K562 (cell line): ENCODE results near the gene SLC17A2. TPM values are rescaled to one million over a fixed set of nuclear protein-coding genes. Genes with fewer than 3 reads are reported as not detected.
A peak's percentile ranks its signal among the peaks of the same experiment; 100 is the strongest.

Experiments used
- ATAC-seq: fragments of 200-7000 bp; cut with Tn5 transposase; 3 replicates; pipeline ENCODE4 v1.9.1; 2020; ENCODE audit warnings: moderate library complexity
- BruUV-seq: library from RNA; stranded (reverse); fragments of 400-500 nt; replicated peaks from 2 replicates; lab custom pipeline; 2021; lab: Mats Ljungman, UMichigan
- CTCF ChIA-PET: fragments of 300-600 bp; formaldehyde crosslinking; extraction: SDS; loops from one replicate; lab custom pipeline; 2021; ENCODE audit warnings: low intra/inter-chr PET ratio; lab: Yijun Ruan, JAX
- POLR2A ChIA-PET: fragments of 300-600, 350-650 bp; sonication (Branson Sonifier 250); formaldehyde crosslinking; extraction: SDS; loops from one replicate; lab custom pipeline; 2021; ENCODE audit warnings: antibody characterized with exemption, inconsistent platforms; lab: Yijun Ruan, JAX
- DNase-seq, 4 experiments: peaks; one replicate each; pipeline versions ENCODE4 v3.0.0 to v3.0.0-alpha.2; 2011 to 2018; ENCODE audit warnings: low spot score in 3 of 4, mixed read lengths in 3 of 4; ENCODE audit errors: extremely low read depth in 1 of 4
- FAIRE-seq: peaks from 2 replicates; lab custom pipeline; 2011; peaks lifted over from hg19 to GRCh38; lab: Jason Lieb, UNC
- H2AFZ ChIP-seq: 2 replicates; pipeline ENCODE4 v1.6.0; 2011; ENCODE audit warnings: low read depth, low read length, control low read depth, inconsistent platforms
- H3K27ac ChIP-seq: fragments of 200-600 bp; 3 replicates; pipeline ENCODE4 v1.8.0; 2011; ENCODE audit warnings: low read depth, mild to moderate bottlenecking, control low read depth, inconsistent platforms, low read length, moderate library complexity, mixed read lengths; ENCODE audit errors: extremely low read depth
- H3K27me3 ChIP-seq, 2 experiments: fragments of 300-600 bp in 1 of 2; 2 replicates in 1 of 2; 3 replicates in 1 of 2; pipeline versions ENCODE4 v1.6.0 to v1.8.0; 2011; ENCODE audit warnings: inconsistent platforms in 2 of 2, low read length in 2 of 2, mild to moderate bottlenecking in 1 of 2, mixed read lengths in 1 of 2, moderate library complexity in 1 of 2; ENCODE audit not compliant: control insufficient read depth in 2 of 2, insufficient read depth in 2 of 2
- H3K36me3 ChIP-seq: fragments of 300-600 bp; 3 replicates; pipeline ENCODE4 v1.8.0; 2011; ENCODE audit warnings: mild to moderate bottlenecking, low read length, inconsistent platforms; ENCODE audit not compliant: control insufficient read depth, insufficient read depth
- H3K4me1 ChIP-seq, 2 experiments: fragments of 200-600 bp in 1 of 2; replicated peaks in 1 of 2; 2 replicates in 1 of 2; 3 replicates in 1 of 2; pipeline versions ENCODE4 v1.5.1 to v1.8.0; 2011; ENCODE audit warnings: inconsistent platforms in 2 of 2, low read length in 2 of 2, mild to moderate bottlenecking in 1 of 2, mixed read lengths in 1 of 2, moderate library complexity in 1 of 2; ENCODE audit not compliant: control insufficient read depth in 2 of 2, insufficient read depth in 2 of 2
- H3K4me2 ChIP-seq: 2 replicates; pipeline ENCODE4 v1.6.1; 2011; ENCODE audit warnings: low read length, control low read depth, inconsistent platforms, mixed read lengths; ENCODE audit not compliant: insufficient read depth
- H3K4me3 ChIP-seq: fragments of 200-600 bp; sonication (generic), shearing (Covaris generic); 2 replicates; pipeline ENCODE4 v1.5.1; 2016; ENCODE audit warnings: control low read depth, inconsistent platforms
- H3K79me2 ChIP-seq: fragments of 200-600 bp; 3 replicates; pipeline ENCODE4 v1.8.0; 2011; ENCODE audit warnings: low read length, inconsistent platforms; ENCODE audit not compliant: control insufficient read depth, insufficient read depth
- H3K9ac ChIP-seq, 2 experiments: 2 replicates each; pipeline versions ENCODE4 v1.6.0 to v1.6.1; 2011; ENCODE audit warnings: low read depth in 2 of 2, low read length in 2 of 2, control low read depth in 1 of 2, inconsistent platforms in 1 of 2, mild to moderate bottlenecking in 1 of 2, mixed read lengths in 1 of 2; ENCODE audit not compliant: insufficient read depth in 1 of 2
- H3K9me1 ChIP-seq: one replicate; pipeline ENCODE4 v1.6.0; 2011; ENCODE audit warnings: inconsistent platforms, mild to moderate bottlenecking, low read length, moderate library complexity; ENCODE audit not compliant: control insufficient read depth, insufficient read depth
- H3K9me3 ChIP-seq: replicated peaks from 2 replicates; pipeline ENCODE4 v1.5.1; 2011; ENCODE audit warnings: low read depth, low read length, inconsistent platforms; ENCODE audit not compliant: control insufficient read depth, insufficient read depth
- H4K20me1 ChIP-seq: replicated peaks from 2 replicates; pipeline ENCODE4 v1.6.1; 2011; ENCODE audit warnings: low read length, inconsistent platforms, mixed read lengths; ENCODE audit not compliant: control insufficient read depth, insufficient read depth
- FOXK1 ChIP-seq: sonication (generic); formaldehyde crosslinking; IDR thresholded peaks from 2 replicates; pipeline ENCODE4 v1.8.0; 2022; ENCODE audit warnings: missing genetic modification reagents, mild to moderate bottlenecking, borderline replicate concordance
- HDAC3 ChIP-seq: fragments of 450-650 bp; IDR thresholded peaks from 2 replicates; pipeline ENCODE4 v1.6.1; 2018; ENCODE audit warnings: borderline replicate concordance, mild to moderate bottlenecking, moderate library complexity; ENCODE audit not compliant: partially characterized antibody
- L3MBTL2 ChIP-seq: fragments of 450-650 bp; IDR thresholded peaks from 2 replicates; pipeline ENCODE4 v1.6.1; 2016; ENCODE audit warnings: mild to moderate bottlenecking, moderate library complexity
- NR2C2 ChIP-seq, 2 experiments: fragments of 200-800 bp in 1 of 2; sonication (Bioruptor generic) in 1 of 2; sonication (generic) in 1 of 2; formaldehyde crosslinking in 1 of 2; IDR thresholded peaks; 2 replicates each; pipeline versions ENCODE4 v1.6.1 to v1.8.0; 2016 to 2022; ENCODE audit warnings: mild to moderate bottlenecking in 1 of 2, missing compliant biosample characterization in 1 of 2, missing genetic modification characterization in 1 of 2, missing genetic modification reagents in 1 of 2
- NRF1 ChIP-seq, 2 experiments: fragments of 450-650 bp; IDR thresholded peaks in 1 of 2; conservative IDR thresholded peaks in 1 of 2; 2 replicates each; pipeline ENCODE4 v1.6.1; 2014; ENCODE audit warnings: mild to moderate bottlenecking in 2 of 2
- RFX7 ChIP-seq: fragments of 250-450 bp; sonication (Bioruptor Pico); IDR thresholded peaks from 2 replicates; pipeline ENCODE4 v1.5.1; 2021; ENCODE audit warnings: mild to moderate bottlenecking
- ZNF140 ChIP-seq: fragments of 250-450 bp; sonication (Bioruptor Pico); IDR thresholded peaks from 2 replicates; pipeline ENCODE4 v1.8.0; 2021; ENCODE audit warnings: moderate library complexity, mild to moderate bottlenecking, inconsistent platforms
- ZNF384 ChIP-seq: IDR thresholded peaks from 2 replicates; pipeline ENCODE4 v1.6.1; 2012; ENCODE audit warnings: low read depth, low read length, improper control_type of control experiment
- ZNF444 ChIP-seq: fragments of 250-450 bp; sonication (Bioruptor Pico); IDR thresholded peaks from 2 replicates; pipeline ENCODE4 v1.4.0; 2020; ENCODE audit warnings: mild to moderate bottlenecking, moderate library complexity
- ZNF639 ChIP-seq, 2 experiments: fragments of 200-800 bp in 1 of 2; sonication (Bioruptor generic) in 1 of 2; sonication (generic) in 1 of 2; formaldehyde crosslinking in 1 of 2; IDR thresholded peaks in 1 of 2; conservative IDR thresholded peaks in 1 of 2; 2 replicates each; pipeline versions ENCODE4 v1.5.0 to v1.6.1; 2016 to 2020; ENCODE audit warnings: missing compliant biosample characterization in 1 of 2, missing genetic modification characterization in 1 of 2, missing genetic modification reagents in 1 of 2
- ZNF695 ChIP-seq: fragments of 450-650 bp; formaldehyde crosslinking; IDR thresholded peaks from 2 replicates; pipeline ENCODE4 v1.4.0; 2020; ENCODE audit warnings: mild to moderate bottlenecking, moderate library complexity
- WGBS: fragments of 100-300 bp; shearing (Covaris generic); methylation state at CpG from one replicate; pipeline ENCODE4 v1.1.6; 2016; ENCODE audit warnings: low coverage, mixed read lengths; ENCODE audit not compliant: insufficient coverage; ENCODE audit errors: missing lambda C conversion rate; 5-methylcytosine and 5-hydroxymethylcytosine counted together
- in situ Hi-C: fragments of 300-500 bp; cut with MboI; formaldehyde crosslinking; loops from 4 replicates; pipeline ENCODE4 v1.15.0; 2018; ENCODE audit warnings: inconsistent platforms, mixed read lengths
- intact Hi-C: fragments of 100-400 bp; cut with micrococcal nuclease; formaldehyde crosslinking; loops from 2 replicates; pipeline ENCODE4 v1.14.2; 2022
- polyA plus RNA-seq, 8 experiments: library from polyadenylated mRNA; depleted of rRNA in 4 of 8; stranded (reverse) in 5 of 8; unstranded in 3 of 8; fragments of >200 nt; fragmentation: Nextera tagmentation in 2 of 8; fragmentation: Illumina TruSeq in 1 of 8; extraction: Ambion mirVana in 2 of 8; extraction: Trizol in 1 of 8; gene quantifications; 2 replicates each; pipeline versions ENCODE4 v1.2.1 to v1.2.3, GENCODE V29; 2011 to 2014; ENCODE audit warnings: inconsistent platforms in 1 of 8, missing spikeins in 1 of 8
- total RNA-seq, 7 experiments: library from RNA; depleted of rRNA in 6 of 7; stranded (reverse); fragments of >200 nt in 6 of 7; fragmentation: Illumina TruSeq in 2 of 7; extraction: Trizol in 2 of 7; gene quantifications; 2 replicates each; pipeline versions ENCODE4 v1.2.1 to v1.2.3, GENCODE V29; 2011 to 2021; ENCODE audit warnings: low replicate concordance in 1 of 7
- TF ChIP-seq, protein P1 (sequence below): sonication (generic); formaldehyde crosslinking; IDR thresholded peaks from 2 replicates; pipeline ENCODE4 v1.8.0; 2022; ENCODE audit warnings: mild to moderate bottlenecking, missing genetic modification reagents
- TF ChIP-seq, protein P2 (sequence below): fragments of 450-650 bp; formaldehyde crosslinking; IDR thresholded peaks from 2 replicates; pipeline ENCODE4 v1.4.0; 2020; ENCODE audit warnings: mild to moderate bottlenecking, mixed read lengths
- TF ChIP-seq, protein P3 (sequence below): fragments of 250-450 bp; sonication (Bioruptor Pico); IDR thresholded peaks from 2 replicates; pipeline ENCODE4 v1.5.0; 2021; ENCODE audit warnings: mild to moderate bottlenecking, borderline replicate concordance

Gene SLC17A2
- total and polyA plus RNA-seq, 9 of the 15 experiments (the other 6 are each of a cell fraction or from before 2014, with no cell fraction given): not detected

GRCh38 chr6:25875926-25876602, 54.4 kb downstream of the SLC17A2 start:
- CTCF ChIA-PET: no interaction called here
- POLR2A ChIA-PET: interaction anchor here (0.6 to 1.8 kb wide), 2 partner anchors 70 to 150 kb away, joined by 3 to 4 read pairs; no protein-coding TSS in a partner anchor
- H4K20me1 ChIP-seq: no peaks in the 10 kb centered on the region
- H3K4me1 ChIP-seq: no peaks in the 10 kb centered on the region; a peak in 2 of 5 replicates
- in situ Hi-C loops (no loop called here), intact Hi-C loops (no loop called here)
- DNase-seq (no peak), ATAC-seq (no peak), FAIRE-seq (no peak)
- H3K9me3 ChIP-seq: no peaks in the 10 kb centered on the region
- no peaks in the 10 kb centered on the region for H3K9me1 ChIP-seq
- no peak overlapping the region for H3K9ac ChIP-seq
- WGBS: 17% methylated on average over 3 of the region's 3 CpGs
- no peak overlapping the region for H2AFZ ChIP-seq
- no peak overlapping the region for H3K4me2 ChIP-seq
- H3K27me3 ChIP-seq: no peaks in the 10 kb centered on the region
- BruUV-seq: no TSS peak
- H3K36me3 ChIP-seq: no peaks in the 10 kb centered on the region
- no peak overlapping the region for H3K4me3 ChIP-seq
- H3K27ac ChIP-seq: no peak overlapping the region
- H3K79me2 ChIP-seq: no peaks in the 10 kb centered on the region
- TF ChIP-seq, protein P1, sequence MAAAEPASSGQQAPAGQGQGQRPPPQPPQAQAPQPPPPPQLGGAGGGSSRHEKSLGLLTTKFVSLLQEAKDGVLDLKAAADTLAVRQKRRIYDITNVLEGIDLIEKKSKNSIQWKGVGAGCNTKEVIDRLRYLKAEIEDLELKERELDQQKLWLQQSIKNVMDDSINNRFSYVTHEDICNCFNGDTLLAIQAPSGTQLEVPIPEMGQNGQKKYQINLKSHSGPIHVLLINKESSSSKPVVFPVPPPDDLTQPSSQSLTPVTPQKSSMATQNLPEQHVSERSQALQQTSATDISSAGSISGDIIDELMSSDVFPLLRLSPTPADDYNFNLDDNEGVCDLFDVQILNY: no peak
- 0 out of 2 replicates have a peak, but pooled peaks have one; percentile 21 for TF ChIP-seq ZNF384
- no peak for TF ChIP-seq ZNF444
- TF ChIP-seq HDAC3: no peak
- TF ChIP-seq ZNF695 (CRISPR knock-in tag): no peak
- TF ChIP-seq, protein P2, sequence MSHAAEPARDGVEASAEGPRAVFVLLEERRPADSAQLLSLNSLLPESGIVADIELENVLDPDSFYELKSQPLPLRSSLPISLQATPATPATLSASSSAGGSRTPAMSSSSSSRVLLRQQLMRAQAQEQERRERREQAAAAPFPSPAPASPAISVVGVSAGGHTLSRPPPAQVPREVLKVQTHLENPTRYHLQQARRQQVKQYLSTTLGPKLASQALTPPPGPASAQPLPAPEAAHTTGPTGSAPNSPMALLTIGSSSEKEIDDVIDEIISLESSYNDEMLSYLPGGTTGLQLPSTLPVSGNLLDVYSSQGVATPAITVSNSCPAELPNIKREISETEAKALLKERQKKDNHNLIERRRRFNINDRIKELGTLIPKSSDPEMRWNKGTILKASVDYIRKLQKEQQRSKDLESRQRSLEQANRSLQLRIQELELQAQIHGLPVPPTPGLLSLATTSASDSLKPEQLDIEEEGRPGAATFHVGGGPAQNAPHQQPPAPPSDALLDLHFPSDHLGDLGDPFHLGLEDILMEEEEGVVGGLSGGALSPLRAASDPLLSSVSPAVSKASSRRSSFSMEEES (CRISPR knock-in tag): peak; percentile 93
- TF ChIP-seq L3MBTL2: peak; percentile 58; the same call in 1 of the 2 replicates
- TF ChIP-seq, protein P3, sequence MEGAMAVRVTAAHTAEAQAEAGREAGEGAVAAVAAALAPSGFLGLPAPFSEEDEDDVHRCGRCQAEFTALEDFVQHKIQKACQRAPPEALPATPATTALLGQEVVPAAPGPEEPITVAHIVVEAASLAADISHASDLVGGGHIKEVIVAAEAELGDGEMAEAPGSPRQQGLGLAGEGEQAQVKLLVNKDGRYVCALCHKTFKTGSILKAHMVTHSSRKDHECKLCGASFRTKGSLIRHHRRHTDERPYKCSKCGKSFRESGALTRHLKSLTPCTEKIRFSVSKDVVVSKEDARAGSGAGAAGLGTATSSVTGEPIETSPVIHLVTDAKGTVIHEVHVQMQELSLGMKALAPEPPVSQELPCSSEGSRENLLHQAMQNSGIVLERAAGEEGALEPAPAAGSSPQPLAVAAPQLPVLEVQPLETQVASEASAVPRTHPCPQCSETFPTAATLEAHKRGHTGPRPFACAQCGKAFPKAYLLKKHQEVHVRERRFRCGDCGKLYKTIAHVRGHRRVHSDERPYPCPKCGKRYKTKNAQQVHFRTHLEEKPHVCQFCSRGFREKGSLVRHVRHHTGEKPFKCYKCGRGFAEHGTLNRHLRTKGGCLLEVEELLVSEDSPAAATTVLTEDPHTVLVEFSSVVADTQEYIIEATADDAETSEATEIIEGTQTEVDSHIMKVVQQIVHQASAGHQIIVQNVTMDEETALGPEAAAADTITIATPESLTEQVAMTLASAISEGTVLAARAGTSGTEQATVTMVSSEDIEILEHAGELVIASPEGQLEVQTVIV (CRISPR knock-in tag): no peak
- no peak for TF ChIP-seq NR2C2 (CRISPR knock-in tag; IDR thresholded peaks at IDR 0.05)
- peak; percentile 11; the same call in 1 of the 2 replicates for TF ChIP-seq NR2C2 (tag; IDR thresholded peaks at IDR 0.05)
- 0 out of 4 replicates have a peak, but pooled peaks of 1 of the 2 experiments have one; percentile 28 for TF ChIP-seq ZNF639 (CRISPR knock-in tag; conservative IDR thresholded peaks at IDR 0.05 in 1 of 2, IDR thresholded peaks at IDR 0.05 in 1 of 2)
- no peak for TF ChIP-seq NRF1 (conservative IDR thresholded peaks at IDR 0.05 in 1 of 2, IDR thresholded peaks at IDR 0.05 in 1 of 2)
- TF ChIP-seq RFX7 (CRISPR knock-in tag): no peak
- no peak for TF ChIP-seq FOXK1 (CRISPR knock-in tag)
- no peak for TF ChIP-seq ZNF140 (CRISPR knock-in tag)
